Right cardiac atrium (tissue), 5 donors: Measurements from ENCODE around the gene ARHGEF33. TPM values are rescaled to one million over a fixed set of nuclear protein-coding genes. Genes with fewer than 3 reads are reported as not detected.

ENCODE experiments used
- ATAC-seq, 2 donors: fragments of 200-7000 bp; cut with Tn5 transposase; one replicate each; pipeline versions ENCODE4 v1.8.0 to v1.9.1; 2020; ENCODE audit warnings: moderate library complexity in 2 of 2, mild to moderate bottlenecking in 1 of 2
- DNase-seq, 3 donors: peaks; one replicate each; pipeline ENCODE4 v3.0.0-alpha.2; 2020
- H3K27ac ChIP-seq: one replicate; pipeline ENCODE4 v1.5.1; 2013; ENCODE audit warnings: mild to moderate bottlenecking, low read length, control low read depth, moderate library complexity
- H3K27me3 ChIP-seq: one replicate; pipeline ENCODE4 v1.6.1; 2013; ENCODE audit not compliant: control insufficient read depth, insufficient read depth
- H3K4me1 ChIP-seq: one replicate; pipeline ENCODE4 v1.6.1; 2013; ENCODE audit warnings: low read length; ENCODE audit not compliant: control insufficient read depth, insufficient read depth
- H3K4me3 ChIP-seq: one replicate; pipeline ENCODE4 v1.5.1; 2013; ENCODE audit warnings: low read length, control low read depth
- H3K9me3 ChIP-seq: one replicate; pipeline ENCODE4 v1.6.1; 2013; ENCODE audit warnings: low read length; ENCODE audit not compliant: control insufficient read depth
- WGBS: extraction: QIAGEN DNeasy Blood & Tissue Kit; methylation state at CpG from one replicate; pipeline ENCODE4 v1.1.7; 2013; 5-methylcytosine and 5-hydroxymethylcytosine counted together
- intact Hi-C, 4 donors: fragments of 100-400 bp; cut with DNase I; formaldehyde crosslinking; loops; one replicate each; pipeline versions ENCODE4 v1.11.0 to v1.14.0; 2022 to 2023
- polyA plus RNA-seq: library from polyadenylated mRNA; stranded (reverse); fragments of 200-250 nt; gene quantifications from one replicate; pipeline ENCODE4 v1.2.3, GENCODE V29; 2013
- total RNA-seq, 4 donors: library from RNA; stranded (reverse); fragmentation: NEBNext Ultra II Directional; extraction: Animal tissue kit (Norgen Biotek cat#: 25700); gene quantifications; one replicate each; pipeline ENCODE4 v1.2.1, GENCODE V29; 2021
- donor health status: healthy with polysubstance abuse.
- donor health status: DM: no; HTN: yes; CAD: no.
- donor health status: DM: no; HTN: no; CAD: no.
- donor health status: DM: no; HTN: yes; CAD: no; lungs with severe emphysema.
- donor health status: DM: yes; HTN: yes; CAD: no.

Gene ARHGEF33
- total and polyA plus RNA-seq, 5 donors = 0.29 to 1.5 (median 0.41) TPM

GRCh38 chr2:39017334-39017733 is 127.7 kb downstream of the ARHGEF33 start:
- Histone ChIP-seq H3K4me1 (no peaks in the 10 kb centered on the region), H3K4me3 (no peak overlapping the region), H3K27ac (no peak overlapping the region), H3K27me3 (no peaks in the 10 kb centered on the region), H3K9me3 (no peaks in the 10 kb centered on the region)
- intact Hi-C loops = no loop called here
- peak in 1 of 2 donors; percentile 55 for ATAC-seq
- no peak for DNase-seq

- Histone ChIP-seq H3K4me3 (peak overlapping the region; percentile 15), H3K27me3 (no peaks in the 10 kb centered on the region)
- DNase-seq = no peak
Observed at GRCh38 chr2:39018638-39019037, 129.0 kb downstream of the ARHGEF33 start.

GRCh38 chr2:39020383-39020782 is 130.7 kb downstream of the ARHGEF33 start:
- no peaks in the 10 kb centered on the region for H3K9me3 ChIP-seq
- no peak overlapping the region for H3K27ac ChIP-seq
- no peaks in the 10 kb centered on the region for H3K27me3 ChIP-seq
- no peaks in the 10 kb centered on the region for H3K4me1 ChIP-seq
- DNase-seq (no peak), ATAC-seq (no peak)
- intact Hi-C loops = no loop called here
- H3K4me3 ChIP-seq = peak overlapping the region; percentile 47

More at GRCh38 chr2:39018638-39019037, 129.0 kb downstream of the ARHGEF33 start:
- intact Hi-C loops = no loop called here
- Histone ChIP-seq H3K4me1 (no peaks in the 10 kb centered on the region), H3K27ac (no peak overlapping the region), H3K9me3 (no peaks in the 10 kb centered on the region)
- WGBS = 77% methylated on average over 4 of the region's 4 CpGs
- no peak for ATAC-seq

- no peaks in the 10 kb centered on the region for H3K4me1 ChIP-seq
- no peaks in the 10 kb centered on the region for H3K27me3 ChIP-seq
- ATAC-seq (no peak), DNase-seq (no peak)
- WGBS = 73% methylated on average over 6 of the region's 6 CpGs
- H3K9me3 ChIP-seq = no peaks in the 10 kb centered on the region
- H3K27ac ChIP-seq = no peak overlapping the region
- H3K4me3 ChIP-seq = peak overlapping the region; percentile 62
- intact Hi-C loops = no loop called here
Observed at GRCh38 chr2:39022642-39023235, 133.1 kb downstream of the ARHGEF33 start.

- DNase-seq = no peak
- intact Hi-C loops = no loop called here
- WGBS = 76% methylated on average over 3 of the region's 3 CpGs
- Histone ChIP-seq H3K27ac (no peak overlapping the region), H3K27me3 (no peaks in the 10 kb centered on the region), H3K4me1 (no peaks in the 10 kb centered on the region), H3K4me3 (peak overlapping the region; percentile 28), H3K9me3 (no peaks in the 10 kb centered on the region)
- ATAC-seq = no peak
Observed at GRCh38 chr2:39023649-39024048, 134.0 kb downstream of the ARHGEF33 start.

GRCh38 chr2:39024833-39025232 is 135.2 kb downstream of the ARHGEF33 start:
- 92% methylated on average over 4 of the region's 4 CpGs for WGBS
- no peaks in the 10 kb centered on the region for H3K4me1 ChIP-seq
- intact Hi-C loops = no loop called here
- no peak overlapping the region for H3K27ac ChIP-seq
- H3K27me3 ChIP-seq = no peaks in the 10 kb centered on the region
- no peak overlapping the region for H3K4me3 ChIP-seq
- H3K9me3 ChIP-seq = no peaks in the 10 kb centered on the region
- ATAC-seq (no peak), DNase-seq (no peak)

Other genes starting within 250 kb of the ARHGEF33 start
- gene GALM, start 223.8 kb upstream of the ARHGEF33 start, total RNA-seq = 10 to 100 TPM; 11.4 to 23.0 (median 19.8) TPM
- gene GALM, start 223.8 kb upstream of the ARHGEF33 start, polyA plus RNA-seq = 13.5 TPM
- 10 to 100 TPM; 51.4 to 87.1 (median 64.6) TPM for gene SRSF7, start 138.5 kb upstream of the ARHGEF33 start, total RNA-seq
- gene SRSF7, start 138.5 kb upstream of the ARHGEF33 start, polyA plus RNA-seq = 51.1 TPM
- gene GEMIN6, start 111.7 kb upstream of the ARHGEF33 start, total RNA-seq = 10 to 100 TPM in 2 of 4 donors, 1 to 10 TPM in 2; 7.8 to 12.8 (median 9.2) TPM
- gene GEMIN6, start 111.7 kb upstream of the ARHGEF33 start, polyA plus RNA-seq = 7.3 TPM
- 10 to 100 TPM in 1 of 4 donors, 1 to 10 TPM in 3; 8.5 to 10.9 (median 8.8) TPM for gene DHX57, start 13.9 kb upstream of the ARHGEF33 start, total RNA-seq
- gene DHX57, start 13.9 kb upstream of the ARHGEF33 start, polyA plus RNA-seq = 6.0 TPM
- gene MORN2, start 13.9 kb upstream of the ARHGEF33 start, total RNA-seq = 10 to 100 TPM; 18.5 to 22.6 (median 19.6) TPM
- gene MORN2, start 13.9 kb upstream of the ARHGEF33 start, polyA plus RNA-seq = 50.5 TPM
- 10 to 100 TPM; 19.1 to 30.4 (median 23.1) TPM for gene SOS1, start 231.2 kb downstream of the ARHGEF33 start, total RNA-seq
- gene SOS1, start 231.2 kb downstream of the ARHGEF33 start, polyA plus RNA-seq = 6.7 TPM